Left colon (tissue), 2 donors: ENCODE data around the gene NPAS3. TPM values are rescaled to one million over a fixed set of nuclear protein-coding genes. Genes with fewer than 3 reads are reported as not detected.
A peak's percentile ranks its signal among the peaks of the same experiment; 100 is the strongest.

Source experiments
- ATAC-seq: fragments of 200-7000 bp; cut with Tn5 transposase; one replicate; pipeline ENCODE4 v1.9.1; 2020; ENCODE audit warnings: mild to moderate bottlenecking, moderate library complexity
- DNase-seq, 2 donors: peaks; one replicate each; pipeline ENCODE4 v3.0.0-alpha.2; 2020
- intact Hi-C, 2 donors: fragments of 100-400 bp; cut with DNase I in 1 of 2; cut with micrococcal nuclease in 1 of 2; formaldehyde crosslinking; loops; one replicate each; pipeline versions ENCODE4 v1.11.2 to v1.14.0; 2022; cut with DNase I, micrococcal nuclease
- total RNA-seq, 2 donors: library from RNA; stranded (reverse); fragmentation: NEBNext Ultra II Directional; extraction: Animal tissue kit (Norgen Biotek cat#: 25700); gene quantifications; one replicate each; pipeline ENCODE4 v1.2.1, GENCODE V29; 2021
- donor health status: DM: no; HTN: no; CAD: no.
- donor health status: DM: yes; HTN: yes; CAD: no.

The NPAS3 gene
- total RNA-seq, 2 donors from 2014 or later: 0.37 to 1.6 TPM

DNA sequence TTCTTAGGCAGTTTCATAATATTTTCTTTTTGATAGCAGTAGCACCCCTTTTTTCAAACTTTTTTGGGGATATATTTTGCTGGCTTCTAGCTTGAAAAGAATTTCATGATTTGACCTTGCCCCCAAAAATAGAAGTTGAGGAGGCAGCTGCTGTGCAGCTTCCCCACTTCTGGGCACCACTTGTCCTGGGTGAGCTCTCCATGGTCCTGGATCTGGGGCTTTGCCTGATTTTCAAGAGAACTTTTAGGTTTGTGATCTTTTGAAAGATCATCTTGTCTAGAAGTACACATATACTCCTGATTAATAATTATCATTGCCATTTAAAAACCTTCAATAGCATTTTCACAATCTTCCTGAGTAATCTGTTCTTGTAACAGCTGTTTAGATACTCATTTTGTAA, 271.6 kb downstream of the NPAS3 start:
- no peak for ATAC-seq
- DNase-seq: peak in 1 of 2 donors; percentile 11
- intact Hi-C loops: no loop called here

DNA sequence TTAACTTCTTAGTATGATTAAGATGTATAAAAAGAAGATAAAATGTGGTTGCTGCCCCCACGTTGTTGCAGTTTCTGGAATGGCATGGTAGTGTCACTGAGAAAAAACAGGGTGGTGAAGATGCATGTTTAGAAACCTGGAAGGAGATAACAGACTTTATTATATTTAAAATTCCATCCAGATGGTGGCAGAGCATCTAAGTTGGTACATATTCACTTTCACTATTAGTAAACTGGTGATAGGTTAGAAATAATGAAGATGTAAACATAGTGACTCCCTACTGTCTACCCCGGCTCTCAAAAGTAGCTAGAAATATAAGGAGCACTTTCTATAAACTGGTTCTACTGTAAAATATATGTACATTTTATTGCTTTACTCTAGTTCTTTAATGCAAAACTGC, 279.3 kb downstream of the NPAS3 start:
- DNase-seq: no peak
- ATAC-seq: no peak
- intact Hi-C loops: no loop called here

DNA sequence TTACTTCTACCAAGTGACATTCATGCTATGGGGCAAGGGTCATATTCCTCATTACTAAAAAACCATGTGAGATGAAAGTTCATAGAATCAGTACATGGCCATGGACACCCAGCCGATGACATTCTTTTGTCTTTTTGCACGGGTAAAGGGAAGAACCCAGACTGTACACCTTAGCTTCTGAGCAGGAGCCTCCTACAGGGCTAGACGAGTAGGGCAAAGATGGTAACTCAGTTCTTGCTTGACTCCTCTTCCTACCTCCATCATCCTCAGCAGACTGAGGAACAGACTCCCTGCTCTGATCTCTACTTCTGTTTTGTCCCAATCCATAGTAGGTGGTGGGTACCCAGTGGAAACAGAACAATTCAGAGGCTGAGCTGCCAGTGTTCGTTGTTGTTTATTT, 281.3 kb downstream of the NPAS3 start:
- no peak for ATAC-seq
- intact Hi-C loops: no loop called here

DNA sequence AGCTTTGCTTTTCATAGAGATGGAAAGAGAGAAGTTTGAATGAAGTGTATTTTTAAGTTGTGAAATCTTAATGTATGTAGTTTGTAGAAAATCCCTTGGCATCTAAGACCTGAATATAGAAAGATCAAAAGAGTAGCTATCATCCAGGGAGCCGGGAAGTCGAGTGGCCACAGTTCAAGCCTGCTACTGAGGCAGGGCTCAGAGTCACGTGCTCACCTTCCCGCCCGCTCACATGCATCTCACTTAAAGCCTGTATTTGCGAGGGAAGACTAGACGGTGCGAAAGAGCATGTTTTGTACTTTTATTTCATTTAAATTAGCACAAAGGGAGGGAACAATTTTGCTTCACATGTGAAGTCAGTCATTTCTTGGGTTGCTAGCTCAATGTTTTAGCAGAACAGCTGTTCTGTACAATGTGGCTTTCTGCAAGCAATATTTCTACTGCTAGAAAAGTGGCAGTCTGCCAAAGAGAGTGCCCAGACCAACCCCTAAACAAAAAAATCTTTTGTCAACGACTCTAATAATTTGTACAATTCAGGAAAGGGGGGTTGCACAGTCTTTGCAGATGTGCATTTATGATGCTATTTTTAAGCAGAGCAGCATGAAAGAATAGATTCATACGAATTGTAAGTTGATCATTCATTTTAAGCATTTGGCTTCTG, 290.7 kb downstream of the NPAS3 start:
- intact Hi-C loops: no loop called here
- DNase-seq: no peak
- ATAC-seq: no peak

More for the DNA sequence above, 281.3 kb downstream of the NPAS3 start:
- DNase-seq: no peak

DNA sequence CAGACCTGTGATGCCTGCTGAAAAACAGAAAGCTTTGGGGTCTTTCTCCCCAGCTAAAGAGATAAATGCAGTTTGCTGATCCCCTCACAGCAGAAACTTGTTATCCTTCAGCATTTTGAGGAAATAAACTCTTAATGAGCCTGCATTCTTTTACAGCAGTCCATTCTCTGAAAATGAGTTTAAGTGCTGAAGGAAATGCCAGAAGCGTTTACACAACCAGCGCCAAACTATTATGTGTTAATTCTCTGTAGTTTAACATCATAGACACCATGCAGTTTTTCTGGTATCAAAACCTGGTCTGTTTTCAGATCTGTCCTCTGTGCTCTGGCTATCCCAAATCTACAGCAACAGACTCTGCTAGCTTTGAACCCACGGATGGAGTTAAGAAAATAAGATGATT, 291.3 kb downstream of the NPAS3 start:
- ATAC-seq (no peak), DNase-seq (no peak)
- intact Hi-C loops: no loop called here

DNA sequence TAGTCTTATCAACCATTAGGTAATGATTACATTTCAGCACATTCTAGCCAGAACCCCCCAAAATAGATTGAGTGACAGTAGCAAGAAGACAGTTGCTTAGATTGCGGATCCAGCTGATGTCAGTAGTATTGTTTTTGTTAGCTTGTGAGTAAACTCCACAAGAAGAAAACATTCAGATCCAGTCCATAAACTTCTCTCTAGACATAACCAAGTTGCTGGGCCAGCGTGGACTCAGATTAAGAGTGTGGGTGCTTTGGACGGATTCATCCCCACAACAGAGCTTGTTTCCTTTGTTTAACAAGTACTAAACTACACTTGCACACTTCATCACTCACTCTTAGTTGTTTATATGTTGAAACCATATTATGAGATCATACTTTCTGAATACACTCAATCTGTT, 293.4 kb downstream of the NPAS3 start:
- no peak for DNase-seq
- intact Hi-C loops: no loop called here
- no peak for ATAC-seq

DNA sequence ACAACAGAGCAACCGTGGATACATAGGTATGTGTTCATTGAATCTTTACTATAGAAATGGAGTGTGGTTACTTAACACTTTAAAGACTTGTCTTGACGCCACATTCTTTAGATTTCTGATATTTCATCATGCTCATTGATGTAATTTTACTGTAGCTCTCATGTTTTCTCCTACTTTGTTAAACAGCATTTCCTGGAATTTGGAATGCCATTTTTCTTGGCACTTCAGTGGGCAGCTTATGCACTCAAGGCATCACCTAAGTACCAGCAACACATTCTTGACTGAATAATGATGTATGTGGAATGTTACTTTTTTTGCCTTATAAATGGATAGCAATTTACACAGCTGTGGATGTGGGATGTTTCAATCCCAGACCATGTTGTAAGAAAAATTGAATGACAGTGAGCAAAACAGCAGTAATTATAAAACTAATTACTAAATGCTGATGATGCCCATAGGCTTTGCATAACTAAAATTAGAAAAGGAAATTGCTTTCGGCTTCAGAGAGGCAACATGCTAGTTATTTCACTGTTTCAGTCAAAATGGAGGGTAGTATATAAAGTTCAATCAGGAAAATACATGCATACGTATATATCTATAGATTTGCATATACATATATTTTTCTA, 298.5 kb downstream of the NPAS3 start:
- no peak for ATAC-seq
- intact Hi-C loops: no loop called here

DNA sequence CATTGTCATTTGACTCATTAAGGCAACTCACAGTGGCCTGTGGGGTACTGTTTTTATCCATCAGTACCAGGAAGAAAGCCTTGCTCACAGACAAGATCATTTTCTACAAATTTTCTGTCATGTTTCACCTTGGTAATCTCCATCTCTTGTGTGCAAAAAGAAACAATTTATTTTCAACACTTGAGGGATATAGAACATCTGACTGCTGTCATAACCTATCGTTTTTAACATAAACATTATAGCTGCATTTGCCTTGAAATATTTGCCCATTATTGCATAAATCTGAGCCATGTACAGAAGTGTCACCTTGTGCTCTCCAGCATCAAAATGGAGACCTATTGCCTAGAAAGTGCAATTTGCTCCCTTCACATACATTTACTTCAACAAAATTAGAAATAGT, 300.8 kb downstream of the NPAS3 start:
- intact Hi-C loops: no loop called here
- DNase-seq (no peak), ATAC-seq (no peak)

More for the DNA sequence above, 298.5 kb downstream of the NPAS3 start:
- DNase-seq: no peak

DNA sequence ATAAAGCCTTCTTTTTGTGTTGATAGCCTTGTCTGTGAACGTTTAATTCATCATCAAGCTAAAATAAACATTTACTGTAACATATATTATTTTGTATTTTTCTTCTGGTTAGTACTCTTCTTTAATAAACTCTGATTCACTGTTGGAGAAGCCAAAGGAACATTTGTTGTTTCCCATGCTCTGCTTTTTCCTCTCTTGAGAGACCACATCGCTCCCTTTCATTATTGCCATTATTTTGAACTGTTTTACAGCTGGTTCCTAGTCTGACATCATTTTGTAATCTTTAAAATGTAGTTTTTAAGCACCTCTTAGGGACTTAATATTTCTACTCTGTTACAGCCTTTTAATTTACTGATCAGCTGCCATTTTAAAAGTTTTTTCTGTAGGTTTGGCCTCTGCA, 301.8 kb downstream of the NPAS3 start:
- ATAC-seq: no peak
- intact Hi-C loops: no loop called here
- no peak for DNase-seq

DNA sequence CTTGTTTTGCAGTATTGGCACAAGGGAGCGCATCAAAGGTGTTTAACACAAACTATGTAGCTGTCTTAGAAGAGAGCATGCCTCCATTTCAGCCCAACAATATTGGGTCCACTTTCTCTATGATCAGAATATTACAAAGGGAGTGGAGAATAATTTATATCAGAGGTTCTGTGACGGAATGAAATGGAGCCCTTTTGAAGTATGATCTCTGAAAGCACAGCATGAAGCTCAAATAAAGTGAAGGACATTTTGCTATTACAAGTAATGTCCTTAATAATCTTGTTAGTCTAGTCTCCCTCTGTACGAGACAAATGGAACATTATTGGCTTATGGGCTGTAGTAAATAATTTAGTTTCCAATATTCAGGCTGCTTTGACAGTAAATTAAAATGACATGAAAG, 302.7 kb downstream of the NPAS3 start:
- no peak for ATAC-seq
- intact Hi-C loops: no loop called here
- DNase-seq: no peak

DNA sequence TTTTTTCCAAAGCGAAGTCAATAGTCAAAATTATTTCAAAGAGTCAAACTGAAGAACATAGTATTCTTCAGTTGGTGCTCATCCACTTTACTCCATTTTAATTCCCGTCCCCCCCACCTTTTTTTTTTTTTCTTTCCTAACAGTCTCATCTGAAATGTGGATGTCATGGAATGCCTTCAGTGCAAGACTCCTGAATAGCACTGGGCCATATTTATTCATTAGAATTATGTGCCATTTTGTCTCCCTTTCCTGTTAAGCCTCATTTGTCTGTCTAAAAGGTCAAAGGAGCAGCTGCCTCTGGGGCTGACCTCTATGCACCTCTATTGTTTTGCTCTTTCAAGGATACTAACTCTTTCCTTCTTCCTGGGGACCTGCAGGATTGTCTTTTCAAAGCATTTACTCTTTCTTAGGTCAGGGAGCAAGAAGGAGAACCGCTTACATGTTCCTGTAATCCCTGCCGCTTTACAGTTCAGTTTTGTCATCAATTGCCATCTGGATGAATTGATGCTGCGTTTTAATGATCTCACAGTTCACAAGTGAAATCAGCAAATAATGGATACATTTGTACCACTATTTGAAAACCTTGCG, 310.6 kb downstream of the NPAS3 start:
- ATAC-seq: no peak
- intact Hi-C loops: no loop called here
- no peak for DNase-seq

DNA sequence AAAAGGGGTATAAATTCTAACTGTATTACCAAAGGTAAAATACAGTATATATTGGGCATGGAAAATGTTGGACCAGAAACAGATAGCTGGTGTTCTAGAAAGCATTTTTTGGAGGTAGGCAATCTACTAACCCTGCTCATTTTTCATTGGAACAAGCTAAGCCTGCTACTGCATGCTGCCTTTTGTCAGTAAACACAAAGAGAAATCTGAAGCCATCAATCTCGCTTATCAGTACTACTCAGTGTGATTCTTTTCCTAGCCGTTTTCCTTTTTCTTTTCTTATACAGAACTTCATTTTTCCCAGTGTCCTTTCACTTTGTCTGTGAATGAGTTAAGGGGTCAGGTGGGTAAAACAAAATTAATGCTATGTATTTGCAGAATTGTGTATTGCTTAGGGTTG, 312.3 kb downstream of the NPAS3 start:
- no peak for DNase-seq
- intact Hi-C loops: no loop called here
- ATAC-seq: no peak

DNA sequence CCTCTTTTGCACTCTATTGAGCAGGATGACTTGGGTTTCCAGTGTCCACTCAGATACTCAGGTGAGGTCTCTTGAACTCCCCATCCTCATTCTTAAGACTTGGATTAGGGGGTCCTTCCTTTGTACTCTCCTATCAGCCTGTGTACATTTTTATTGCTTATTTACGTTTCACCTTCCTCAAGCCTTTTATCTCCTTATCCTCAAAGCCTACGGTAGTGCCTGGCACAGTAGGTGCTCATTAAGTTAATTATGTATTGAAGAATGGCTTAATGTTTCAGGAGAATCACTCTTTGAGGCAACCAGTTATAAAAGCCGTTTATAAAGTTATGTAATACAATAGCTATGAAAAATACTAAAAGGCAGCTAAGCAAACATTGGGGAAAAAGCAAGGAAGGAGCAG, 315.7 kb downstream of the NPAS3 start:
- no peak for ATAC-seq
- no peak for DNase-seq
- intact Hi-C loops: no loop called here

DNA sequence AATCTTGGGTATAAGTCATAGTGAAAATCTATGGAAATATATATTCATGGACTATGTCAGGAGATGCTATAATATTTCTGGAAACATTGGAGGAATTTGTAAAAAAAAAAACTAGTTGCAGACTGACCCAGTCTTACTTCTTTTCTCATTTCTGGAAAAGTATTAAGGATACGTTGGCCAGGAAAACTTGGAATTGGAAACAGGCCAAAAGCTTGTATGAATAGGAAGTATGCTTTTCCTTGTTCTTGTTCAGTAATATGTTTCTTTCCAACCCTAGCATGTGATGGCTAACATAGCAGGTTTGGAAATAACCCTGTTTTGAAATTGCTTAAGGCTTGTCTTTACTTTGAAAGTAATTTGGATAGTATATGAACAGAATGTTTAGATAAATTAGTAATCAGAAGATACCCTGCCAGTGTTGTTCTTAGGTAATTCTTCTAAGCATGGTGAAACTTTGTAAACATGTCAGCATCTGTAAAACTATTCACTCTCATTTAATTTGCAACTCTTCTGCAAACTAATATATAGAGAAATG, 316.2 kb downstream of the NPAS3 start:
- DNase-seq (no peak), ATAC-seq (no peak)
- intact Hi-C loops: no loop called here

DNA sequence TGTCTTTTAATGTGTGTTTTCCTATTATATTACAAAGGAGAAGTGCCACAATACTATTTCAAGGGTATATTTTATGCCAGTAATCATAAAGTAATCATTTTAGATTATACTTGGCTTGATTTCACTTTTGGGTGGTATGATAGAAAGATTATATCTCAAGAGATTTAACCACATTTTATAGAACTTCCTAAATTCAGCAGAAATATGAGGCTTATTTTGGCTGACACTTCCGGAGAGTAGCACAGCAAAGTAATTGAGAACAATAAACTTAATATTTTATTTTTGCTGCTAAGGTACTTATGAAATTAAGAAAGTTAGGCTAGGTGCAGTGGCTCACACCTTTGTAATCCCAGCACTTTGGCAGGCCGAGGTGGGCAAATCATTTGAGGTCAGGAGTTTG, 319.1 kb downstream of the NPAS3 start:
- intact Hi-C loops: no loop called here
- DNase-seq: no peak
- no peak for ATAC-seq

DNA sequence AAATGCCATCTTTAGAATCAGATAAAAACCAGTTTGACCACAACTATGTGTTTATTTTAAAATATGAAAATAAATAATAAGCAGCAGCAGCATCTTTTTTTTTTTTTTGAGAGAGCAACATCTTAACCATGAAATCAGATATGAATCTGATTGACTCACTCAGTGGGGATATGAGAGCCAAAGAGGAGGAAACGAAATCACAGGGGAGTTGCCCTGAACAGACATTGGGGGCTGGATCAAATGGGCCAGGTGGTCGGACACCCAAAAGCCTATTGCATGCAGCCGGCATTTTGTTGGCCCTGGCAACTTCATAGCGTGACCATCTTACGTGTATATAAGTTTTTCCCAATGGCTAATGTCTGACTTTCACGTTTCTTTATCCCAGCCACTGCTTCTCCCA, 321.1 kb downstream of the NPAS3 start:
- intact Hi-C loops: no loop called here
- DNase-seq: no peak
- ATAC-seq: no peak

DNA sequence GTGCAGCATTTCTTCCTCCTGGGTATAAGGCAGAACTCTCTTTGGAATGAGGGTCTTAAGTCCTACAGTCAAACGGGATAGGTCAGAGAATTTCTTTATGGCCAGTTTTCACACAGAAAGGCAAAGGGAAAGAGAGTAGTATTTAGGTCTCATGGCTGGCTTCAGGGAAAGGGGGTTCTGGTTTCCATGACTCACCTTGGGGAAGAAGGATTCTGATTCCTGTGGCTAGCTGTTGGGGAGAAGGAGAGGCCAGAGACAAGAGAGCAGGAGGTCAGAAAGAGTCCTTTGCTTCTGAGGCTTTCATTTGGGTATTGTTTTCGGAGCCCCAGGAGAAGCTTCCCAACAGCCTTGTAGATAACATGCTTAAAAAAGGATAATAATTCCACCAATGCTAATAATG, 332.5 kb downstream of the NPAS3 start:
- no peak for ATAC-seq
- intact Hi-C loops: no loop called here
- DNase-seq: no peak

DNA sequence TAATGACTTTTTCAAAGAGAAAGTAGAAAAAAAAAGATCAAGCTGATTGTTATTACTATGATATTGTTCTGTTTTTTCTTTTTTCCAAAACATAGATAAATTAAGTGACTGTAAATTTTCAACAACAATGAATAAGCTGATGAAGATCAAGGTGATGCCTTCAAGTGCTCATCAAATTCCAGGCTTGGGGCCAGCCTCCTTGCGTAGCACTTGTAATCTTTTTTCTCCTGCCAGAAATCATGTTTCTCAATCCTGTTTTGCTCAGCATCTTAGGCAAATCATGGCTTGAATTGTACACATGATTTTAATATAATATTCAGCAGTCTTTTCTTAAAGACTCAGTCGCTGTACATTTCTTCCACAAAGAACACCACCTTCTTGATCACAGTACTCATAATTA, 333.2 kb downstream of the NPAS3 start:
- DNase-seq (no peak), ATAC-seq (no peak)
- intact Hi-C loops: no loop called here

DNA sequence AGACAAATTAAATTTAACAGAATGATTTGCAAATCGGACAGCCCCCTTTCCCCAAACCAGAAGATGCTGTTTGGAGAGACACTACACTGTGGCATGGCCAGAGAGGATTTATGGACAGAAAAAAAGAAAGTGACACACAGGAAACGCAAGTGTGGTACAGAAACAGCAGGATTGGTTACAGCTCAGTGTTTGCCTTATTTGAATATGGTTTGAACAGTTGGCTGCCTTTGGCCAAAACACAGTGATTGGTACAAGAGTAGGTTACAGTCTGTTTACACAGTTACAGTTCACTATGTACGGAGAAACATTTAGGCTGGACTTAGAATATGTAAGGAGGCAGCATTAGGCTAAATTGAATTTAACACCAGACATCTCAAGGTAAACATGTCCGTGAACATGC, 335.3 kb downstream of the NPAS3 start:
- DNase-seq (no peak), ATAC-seq (no peak)
- intact Hi-C loops: no loop called here

DNA sequence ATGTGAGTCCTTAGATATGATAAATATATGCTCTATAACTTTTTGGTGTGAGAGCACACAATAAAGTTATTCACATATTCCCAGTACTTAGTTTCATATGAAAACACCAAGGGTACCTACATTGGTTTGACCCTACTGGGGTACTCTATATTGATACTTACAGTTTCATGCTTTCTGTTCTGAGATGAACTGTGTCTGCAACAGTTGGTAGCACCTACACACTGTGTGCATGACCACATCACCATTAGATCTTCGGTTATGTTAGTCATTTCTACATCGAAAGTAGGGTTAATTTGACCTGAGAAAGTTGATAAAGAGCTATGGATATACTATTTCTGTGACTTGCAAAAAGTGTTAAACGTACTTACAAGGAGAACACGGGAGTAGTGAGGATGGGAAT, 337.2 kb downstream of the NPAS3 start:
- no peak for ATAC-seq
- no peak for DNase-seq
- intact Hi-C loops: no loop called here

DNA sequence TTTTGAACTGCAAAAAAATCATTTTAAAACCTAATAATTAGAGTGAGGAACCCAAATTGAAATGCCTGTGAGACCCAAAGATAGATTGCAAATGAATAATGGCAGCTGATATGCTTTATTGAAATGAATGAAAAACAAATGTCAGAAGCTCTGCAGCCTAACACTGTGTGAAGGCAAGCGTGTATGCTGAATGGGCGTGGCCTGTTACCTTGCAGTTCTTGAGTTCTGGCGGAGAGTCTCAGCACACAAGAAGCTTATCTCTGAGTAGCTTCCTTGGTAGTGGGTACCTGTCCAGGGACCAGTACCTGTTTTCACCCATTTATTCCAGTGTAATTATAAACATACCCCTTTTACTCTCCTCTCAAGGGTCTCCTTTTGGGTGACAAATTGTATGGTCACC, 341.2 kb downstream of the NPAS3 start:
- ATAC-seq (peak; percentile 48), DNase-seq (peak in 1 of 2 donors; percentile 11)
- intact Hi-C loops: no loop called here
